ENCODE data around the gene TIGD6. TPM values are rescaled to one million over a fixed set of nuclear protein-coding genes. Genes with fewer than 3 reads are reported as not detected.

The TIGD6 gene
- total RNA-seq, 4 donors from 2014 or later = 0.62 to 3.0 (median 2.3) TPM

- Histone ChIP-seq H3K4me1 (peaks cover 39 to 41% of the 10 kb centered on the region in 2 donors), H3K36me3 (peaks cover 0 to 65% of the 10 kb centered on the region in 2 donors), H3K27ac (no peak overlapping the region), H3K9me3 (no peaks in the 10 kb centered on the region), H3K4me3 (no peak overlapping the region), H3K27me3 (no peaks in the 10 kb centered on the region)
- in situ Hi-C loops (cut with MboI; ENCODE audit: low sequenced_read_pairs in 4 of 4) = loop anchor here in 1 of 4 donors (25.0 kb wide), 1 partner anchor 186 kb away; no protein-coding TSS in a partner anchor
- TF ChIP-seq, protein P1, sequence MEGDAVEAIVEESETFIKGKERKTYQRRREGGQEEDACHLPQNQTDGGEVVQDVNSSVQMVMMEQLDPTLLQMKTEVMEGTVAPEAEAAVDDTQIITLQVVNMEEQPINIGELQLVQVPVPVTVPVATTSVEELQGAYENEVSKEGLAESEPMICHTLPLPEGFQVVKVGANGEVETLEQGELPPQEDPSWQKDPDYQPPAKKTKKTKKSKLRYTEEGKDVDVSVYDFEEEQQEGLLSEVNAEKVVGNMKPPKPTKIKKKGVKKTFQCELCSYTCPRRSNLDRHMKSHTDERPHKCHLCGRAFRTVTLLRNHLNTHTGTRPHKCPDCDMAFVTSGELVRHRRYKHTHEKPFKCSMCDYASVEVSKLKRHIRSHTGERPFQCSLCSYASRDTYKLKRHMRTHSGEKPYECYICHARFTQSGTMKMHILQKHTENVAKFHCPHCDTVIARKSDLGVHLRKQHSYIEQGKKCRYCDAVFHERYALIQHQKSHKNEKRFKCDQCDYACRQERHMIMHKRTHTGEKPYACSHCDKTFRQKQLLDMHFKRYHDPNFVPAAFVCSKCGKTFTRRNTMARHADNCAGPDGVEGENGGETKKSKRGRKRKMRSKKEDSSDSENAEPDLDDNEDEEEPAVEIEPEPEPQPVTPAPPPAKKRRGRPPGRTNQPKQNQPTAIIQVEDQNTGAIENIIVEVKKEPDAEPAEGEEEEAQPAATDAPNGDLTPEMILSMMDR (IDR thresholded peaks at IDR 0.05 in 4 of 5, conservative IDR thresholded peaks at IDR 0.05 in 1 of 5) = no peak
- no peak for TF ChIP-seq POLR2A (IDR thresholded peaks at IDR 0.05)
- intact Hi-C loops (cut with DNase I; ENCODE audit: low total_unique reads) = no loop called here
- DNase-seq (no peak), ATAC-seq (no peak)
Measured at GRCh38 chr5:150026682-150027172, 26.3 kb upstream of the TIGD6 start.

DNA sequence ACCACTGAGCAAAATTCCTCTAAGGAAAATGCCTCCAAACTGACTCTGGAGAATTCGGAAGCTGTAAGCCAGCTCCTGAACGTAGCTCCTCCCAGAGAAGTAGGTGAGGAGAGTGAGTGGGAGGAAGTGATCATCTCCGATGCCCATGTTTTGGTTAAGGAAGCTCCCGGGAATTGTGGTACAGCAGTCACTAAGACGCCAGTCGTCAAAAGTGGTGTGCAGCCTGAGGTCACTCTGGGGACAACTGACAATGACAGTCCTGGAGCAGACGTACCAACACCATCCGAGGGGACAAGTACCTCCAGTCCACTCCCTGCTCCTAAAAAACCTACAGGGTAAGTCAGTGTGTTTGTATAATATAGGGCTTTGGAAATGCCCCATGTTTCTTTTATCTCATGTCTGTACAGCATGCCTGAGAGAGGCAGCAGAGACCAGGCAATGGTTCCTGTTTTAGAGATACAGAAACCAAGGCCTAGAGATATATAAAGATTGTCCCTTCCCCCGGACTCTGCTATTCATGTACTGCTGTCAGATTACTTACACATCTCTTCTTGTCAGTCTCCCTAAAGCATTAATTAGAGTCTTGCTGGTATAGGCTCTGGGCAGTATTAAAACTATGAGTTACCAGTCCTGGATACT lies 24.0 kb upstream of the TIGD6 start:
- Histone ChIP-seq H3K4me3 (no peak overlapping the region), H3K27ac (peak overlapping the region; percentile 77 to 82 (median 80)), H3K9me3 (no peaks in the 10 kb centered on the region), H3K36me3 (peaks cover 0 to 60% of the 10 kb centered on the region in 2 donors), H3K4me1 (peaks cover 31 to 48% of the 10 kb centered on the region in 2 donors), H3K27me3 (no peaks in the 10 kb centered on the region)
- peak; percentile 51 to 76 for ATAC-seq
- intact Hi-C loops (cut with DNase I; ENCODE audit: low total_unique reads) (loop anchor here (2.0 to 5.0 kb wide), 2 partner anchors 108 to 194 kb away; no protein-coding TSS in a partner anchor), in situ Hi-C loops (cut with MboI; ENCODE audit: low sequenced_read_pairs in 4 of 4) (no loop called here)
- TF ChIP-seq, protein P1 (IDR thresholded peaks at IDR 0.05 in 4 of 5, conservative IDR thresholded peaks at IDR 0.05 in 1 of 5) = peak in 3 of 5 experiments; percentile 11 to 23 (median 16)
- TF ChIP-seq POLR2A (IDR thresholded peaks at IDR 0.05) = no peak
- DNase-seq = no peak

GRCh38 chr5:150023136-150023535 lies 22.7 kb upstream of the TIGD6 start:
- Histone ChIP-seq H3K9me3 (no peaks in the 10 kb centered on the region), H3K27me3 (no peaks in the 10 kb centered on the region), H3K27ac (peak overlapping the region; percentile 77 to 82 (median 80)), H3K4me1 (peaks cover 31 to 48% of the 10 kb centered on the region in 2 donors), H3K36me3 (peaks cover 0 to 65% of the 10 kb centered on the region in 2 donors), H3K4me3 (no peak overlapping the region)
- intact Hi-C loops (cut with DNase I; ENCODE audit: low total_unique reads) = loop anchor here (5.0 kb wide), 1 partner anchor 109 kb away; no protein-coding TSS in a partner anchor
- TF ChIP-seq, protein P1 (IDR thresholded peaks at IDR 0.05 in 4 of 5, conservative IDR thresholded peaks at IDR 0.05 in 1 of 5) = no peak
- no peak for TF ChIP-seq POLR2A (IDR thresholded peaks at IDR 0.05)
- DNase-seq = no peak
- no peak for ATAC-seq
- in situ Hi-C loops (cut with MboI; ENCODE audit: low sequenced_read_pairs in 4 of 4) = no loop called here

GRCh38 chr5:150022681-150023080 lies 22.2 kb upstream of the TIGD6 start:
- TF ChIP-seq, protein P1 (IDR thresholded peaks at IDR 0.05 in 4 of 5, conservative IDR thresholded peaks at IDR 0.05 in 1 of 5) = no peak
- TF ChIP-seq POLR2A (IDR thresholded peaks at IDR 0.05) = no peak
- H3K36me3 ChIP-seq = peaks cover 0 to 63% of the 10 kb centered on the region in 2 donors
- no peaks in the 10 kb centered on the region for H3K9me3 ChIP-seq
- ATAC-seq = no peak
- intact Hi-C loops (cut with DNase I; ENCODE audit: low total_unique reads) (loop anchor here (5.0 kb wide), 1 partner anchor 110 kb away; no protein-coding TSS in a partner anchor), in situ Hi-C loops (cut with MboI; ENCODE audit: low sequenced_read_pairs in 4 of 4) (no loop called here)
- DNase-seq = no peak
- H3K27me3 ChIP-seq = no peaks in the 10 kb centered on the region
- peaks cover 31 to 48% of the 10 kb centered on the region in 2 donors for H3K4me1 ChIP-seq
- H3K4me3 ChIP-seq = no peak overlapping the region
- H3K27ac ChIP-seq = peak overlapping the region; percentile 77 to 82 (median 80)
